NAMALWA (cell line): Measurements from ENCODE around the gene HHAT.

ENCODE experiments used
- DNase-seq: peaks from one replicate; pipeline ENCODE4 v3.0.0-alpha.2; 2015; ENCODE audit warnings: low spot score

The HHAT gene

DNA sequence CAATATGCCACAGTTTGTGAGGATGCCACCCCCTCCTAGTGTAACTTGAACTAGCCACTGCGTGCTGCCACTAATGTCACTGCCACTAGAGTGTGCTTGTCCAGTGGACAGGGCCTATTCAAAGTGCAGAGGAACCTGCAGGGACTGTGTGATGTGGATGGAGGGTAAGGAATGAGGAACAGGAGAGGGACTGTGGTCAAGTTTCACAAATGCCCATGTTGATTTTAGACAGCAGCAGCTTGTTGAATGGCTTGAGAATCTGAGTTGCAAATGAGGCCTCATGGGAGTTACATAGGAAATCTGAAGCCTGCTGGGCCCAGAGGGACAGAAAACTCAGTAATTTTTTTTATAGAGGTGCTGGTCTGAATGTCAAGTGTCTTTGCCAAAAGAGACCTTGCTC lies 112.3 kb downstream of the HHAT start:
- no peak for DNase-seq

- DNase-seq = no peak
Measured at GRCh38 chr1:210445485-210445884, 116.8 kb downstream of the HHAT start.

DNA sequence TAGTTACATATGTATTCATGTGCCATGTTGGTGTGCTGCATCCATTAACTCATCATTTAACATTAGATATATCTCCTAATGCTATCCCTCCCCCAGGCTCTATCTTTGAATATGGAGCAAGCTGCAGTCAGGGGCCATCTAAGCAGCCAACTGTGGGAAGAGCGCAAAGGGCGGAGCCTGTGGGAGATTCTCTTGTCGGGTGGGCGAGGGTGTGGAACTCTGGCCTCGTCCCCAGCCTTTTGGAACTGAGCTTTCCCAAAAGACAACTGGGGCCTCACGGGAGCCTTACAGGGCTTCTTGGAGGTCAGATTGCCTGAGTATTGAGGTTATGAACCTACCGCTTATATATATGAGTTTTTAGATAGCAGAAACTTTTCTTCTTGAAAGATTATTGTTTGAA lies 117.2 kb downstream of the HHAT start:
- DNase-seq = no peak

- no peak for DNase-seq
Measured at GRCh38 chr1:210446479-210446878, 117.8 kb downstream of the HHAT start.

- no peak for DNase-seq
Measured at GRCh38 chr1:210447456-210448057, 118.9 kb downstream of the HHAT start.

- DNase-seq = peak; percentile 65
Measured at GRCh38 chr1:210448297-210448892, 119.7 kb downstream of the HHAT start.

- no peak for DNase-seq
Measured at GRCh38 chr1:210455840-210456603, 127.3 kb downstream of the HHAT start.

GRCh38 chr1:210456731-210457255 lies 128.1 kb downstream of the HHAT start:
- no peak for DNase-seq

DNA sequence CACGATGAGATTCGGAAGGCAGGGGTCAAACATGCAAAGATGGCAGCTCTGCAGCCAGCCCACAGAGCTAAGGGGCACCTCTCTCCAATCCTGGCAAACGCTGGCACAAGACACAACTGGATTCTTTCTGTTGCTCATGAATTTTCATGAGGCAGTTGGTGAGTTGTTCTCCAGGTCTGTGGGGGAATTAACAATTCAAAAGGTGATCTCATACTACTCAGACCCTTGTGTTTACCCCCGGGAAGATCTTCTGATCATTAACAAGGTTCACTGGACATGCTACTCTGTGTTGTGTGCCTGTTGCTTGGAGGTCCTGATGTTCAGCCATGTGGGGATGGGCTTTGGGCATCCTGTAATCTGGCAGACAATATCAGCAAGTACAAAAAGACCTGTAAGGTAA lies 128.9 kb downstream of the HHAT start:
- no peak for DNase-seq

DNA sequence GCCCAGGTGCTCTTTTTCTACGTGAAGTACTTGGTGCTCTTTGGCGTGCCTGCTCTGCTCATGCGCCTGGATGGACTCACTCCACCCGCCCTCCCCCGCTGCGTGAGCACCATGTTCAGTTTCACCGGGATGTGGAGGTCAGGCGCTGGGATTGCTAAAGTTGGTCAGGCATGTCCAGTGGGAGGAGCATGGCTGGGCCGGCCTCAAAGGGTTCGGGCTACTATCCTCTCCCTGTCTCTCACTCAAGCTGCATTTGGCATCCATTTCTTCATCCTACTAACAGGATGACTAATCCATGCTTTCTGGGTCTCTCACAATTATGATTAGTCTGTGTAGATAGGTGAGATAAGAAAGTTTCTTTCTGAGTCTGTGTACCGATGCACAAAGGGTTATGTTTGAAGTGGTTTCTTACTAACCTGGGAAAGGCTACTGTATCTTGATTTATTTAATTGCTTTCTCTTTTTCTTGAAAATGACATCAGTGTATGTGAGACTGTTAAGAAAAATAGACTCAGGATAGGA lies 135.9 kb downstream of the HHAT start:
- DNase-seq = no peak

DNA sequence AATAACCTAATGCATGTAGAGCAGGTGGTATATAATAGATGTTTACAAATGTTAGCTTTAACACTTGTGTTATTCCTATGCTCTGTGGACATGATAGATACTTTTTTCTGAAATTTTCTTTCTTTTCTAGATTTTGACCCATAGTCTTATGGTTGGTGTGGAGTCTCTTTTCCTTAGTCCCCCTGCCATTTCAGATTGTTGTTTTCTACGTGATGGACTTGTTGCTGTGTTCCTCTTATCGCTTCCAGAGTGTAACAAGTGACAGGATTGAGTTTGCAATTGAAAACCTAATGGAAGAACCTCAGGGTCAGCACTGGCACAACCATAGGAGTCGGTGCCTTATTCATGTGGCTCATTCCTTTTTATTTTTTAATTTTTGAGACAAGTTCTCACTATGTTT lies 136.4 kb downstream of the HHAT start:
- DNase-seq = no peak

DNA sequence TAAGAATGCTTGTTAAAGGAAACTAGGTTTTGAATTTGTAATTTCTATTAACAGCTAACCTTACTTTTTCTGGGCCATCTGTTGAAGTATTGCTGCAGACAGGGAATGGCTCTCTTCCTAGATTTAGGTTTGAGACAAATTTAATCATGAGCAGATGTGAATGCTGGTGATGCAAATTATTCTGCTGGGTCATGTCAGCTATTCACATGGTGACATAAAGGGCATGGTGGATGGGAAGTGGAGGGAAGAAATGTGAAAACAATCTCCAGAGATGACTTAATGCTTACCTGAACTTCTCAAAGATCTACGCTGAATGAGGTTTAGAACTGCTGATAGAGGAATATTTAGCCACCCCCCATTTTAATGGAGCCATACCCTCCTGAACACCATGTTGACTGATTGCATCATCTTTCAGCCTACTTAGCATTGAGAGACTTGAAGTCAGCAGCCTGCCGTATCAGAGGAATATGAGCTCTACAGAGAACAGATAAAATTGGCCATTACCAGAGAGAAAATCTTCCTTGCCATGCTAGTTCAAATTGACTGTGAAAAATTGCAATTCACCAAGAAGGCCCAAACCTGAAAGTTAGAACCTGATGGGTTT lies 138.8 kb downstream of the HHAT start:
- DNase-seq = no peak

DNA sequence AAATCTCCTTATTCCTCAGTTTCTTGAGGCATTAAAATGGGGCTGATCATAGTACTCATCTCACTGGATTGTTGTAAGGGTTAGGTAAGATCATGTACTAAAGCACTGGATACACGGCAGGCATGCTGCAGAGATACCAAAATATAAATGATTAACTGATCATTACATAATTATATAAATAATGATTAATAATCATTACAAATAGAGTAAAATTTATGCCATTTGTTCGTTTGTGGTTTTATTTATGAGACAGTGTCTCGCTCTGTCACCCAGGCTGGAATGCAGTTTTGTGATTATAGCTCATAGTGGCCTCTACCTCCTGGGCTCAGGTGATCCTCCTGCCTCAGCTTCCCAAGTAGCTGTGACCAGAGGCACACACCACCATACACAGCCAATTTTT lies 140.7 kb downstream of the HHAT start:
- DNase-seq = no peak

GRCh38 chr1:210475321-210475720 lies 146.6 kb downstream of the HHAT start:
- DNase-seq = no peak

DNA sequence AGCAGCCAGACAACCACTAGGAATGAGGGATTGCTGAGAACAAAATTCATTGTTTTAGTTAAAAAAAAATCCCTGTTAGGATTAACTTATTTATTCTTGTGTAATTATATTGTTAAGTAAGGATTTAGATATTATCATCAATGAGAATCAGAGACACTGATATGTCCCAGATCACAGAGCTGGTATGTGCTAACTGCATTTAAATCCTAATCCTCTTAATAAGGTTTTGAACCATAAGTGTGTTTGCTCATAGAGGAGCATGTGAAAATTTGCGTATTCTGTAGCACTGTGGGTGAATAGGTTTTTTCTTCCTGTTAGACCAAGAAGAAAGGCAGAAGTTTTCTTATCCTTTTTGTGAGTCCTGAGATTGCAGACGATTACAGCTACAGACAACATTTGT lies 147.1 kb downstream of the HHAT start:
- DNase-seq = no peak

- DNase-seq = no peak
Measured at GRCh38 chr1:210476730-210477129, 148.0 kb downstream of the HHAT start.

GRCh38 chr1:210477328-210477924 lies 148.7 kb downstream of the HHAT start:
- DNase-seq = peak; percentile 3

- DNase-seq = no peak
Measured at GRCh38 chr1:210478820-210479219, 150.1 kb downstream of the HHAT start.

GRCh38 chr1:210482491-210482890 lies 153.8 kb downstream of the HHAT start:
- DNase-seq = no peak

DNA sequence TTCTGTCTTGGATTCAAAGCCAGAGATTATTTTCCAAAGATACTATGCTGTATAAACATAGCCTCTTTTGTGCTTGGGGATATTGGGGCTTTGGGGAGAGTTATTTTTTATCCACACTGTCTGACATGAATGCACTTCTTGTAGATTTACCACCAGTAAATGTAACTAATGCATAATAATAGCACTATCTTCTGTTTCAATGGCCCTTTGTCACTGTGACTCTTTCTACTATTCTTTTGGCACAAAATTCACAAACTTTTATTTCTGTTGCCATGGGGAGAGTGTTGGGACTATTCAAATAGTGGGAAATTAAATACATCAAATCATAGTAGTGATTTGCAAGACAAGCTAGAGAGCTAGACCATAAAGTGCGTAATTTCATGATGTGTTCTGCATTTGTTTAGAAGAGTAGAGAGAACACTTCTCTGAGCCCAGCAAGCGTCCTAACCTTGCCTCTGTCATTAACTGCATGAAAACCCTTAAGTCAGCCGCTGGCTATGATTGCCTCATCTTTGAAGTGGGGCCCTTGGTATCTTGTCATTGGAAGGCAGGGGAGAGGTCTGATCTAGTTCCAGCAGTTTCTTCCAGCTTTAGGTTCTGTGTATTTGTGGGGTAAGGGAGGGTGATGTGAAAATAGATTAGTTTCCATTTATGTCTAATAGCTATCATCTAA lies 154.4 kb downstream of the HHAT start:
- DNase-seq = no peak

GRCh38 chr1:210483821-210484220 lies 155.1 kb downstream of the HHAT start:
- no peak for DNase-seq

DNA sequence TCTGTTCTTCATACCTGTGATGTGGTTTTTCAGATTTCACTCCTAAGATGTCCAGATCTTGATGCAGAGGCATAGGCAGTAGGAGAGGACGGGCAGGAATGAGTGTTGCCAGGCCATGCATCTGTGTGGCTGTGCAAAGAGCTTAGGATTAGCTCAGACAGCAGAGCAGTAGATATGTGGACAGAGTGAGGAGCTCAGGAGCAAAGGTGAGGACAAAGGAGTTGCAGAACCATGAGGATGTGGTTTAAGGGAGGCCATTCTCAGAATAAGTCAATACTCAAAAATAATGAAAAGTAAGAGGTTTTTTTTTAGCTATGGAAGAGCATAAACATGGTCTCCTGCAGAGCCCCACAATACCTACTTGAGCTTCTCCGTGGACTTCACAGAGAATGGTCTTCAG lies 158.3 kb downstream of the HHAT start:
- DNase-seq = no peak
